ENCODE data around the gene TMA7B. TPM values are rescaled to one million over a fixed set of nuclear protein-coding genes. Genes with fewer than 3 reads are reported as not detected.
"Not testable (repeated sequence)": the region's sequence is repeated elsewhere in the genome, so short reads cannot be mapped to it uniquely, and the experiment has no call there.

Gene TMA7B
- total RNA-seq, 1 donor from 2014 or later, result not detected

- Histone ChIP-seq H3K27ac (no peak overlapping the region), H3K9me3 (ENCODE audit: low read depth) (no peaks in the 10 kb centered on the region), H3K4me3 (no peak overlapping the region), H3K4me1 (peaks cover 22% of the 10 kb centered on the region), H2AFZ (replicated peaks) (no peak overlapping the region), H3F3A (ENCODE audit: low read depth) (peaks cover 9% of the 10 kb centered on the region), H3K79me2 (ENCODE audit: low read depth) (no peaks in the 10 kb centered on the region), H4K20me1 (ENCODE audit: low read depth) (peaks cover 8% of the 10 kb centered on the region), H3K4me2 (no peak overlapping the region), H3K27me3 (peaks cover 21% of the 10 kb centered on the region), H3K36me3 (no peaks in the 10 kb centered on the region), H3K9ac (no peak overlapping the region)
- DNase-seq (ENCODE audit: low spot score), result no peak
- H3K4me1 Mint-ChIP-seq, result peaks cover 33% of the 10 kb centered on the region
- H3K36me3 Mint-ChIP-seq, result no peaks in the 10 kb centered on the region
- peaks cover 3% of the 10 kb centered on the region for H3K27me3 Mint-ChIP-seq (ENCODE audit: insufficient read depth, low read depth)
- no peaks in the 10 kb centered on the region for H3K9me3 Mint-ChIP-seq
- peak overlapping the region; percentile 20 for H3K27ac Mint-ChIP-seq
- TF ChIP-seq CTCF (IDR thresholded peaks at IDR 0.05), result no peak
- TF ChIP-seq EZH2 (IDR thresholded peaks at IDR 0.05), result no peak
- TF ChIP-seq EZH2phosphoT487 (IDR thresholded peaks at IDR 0.05), result no peak
- no peak overlapping the region for H3K4me3 Mint-ChIP-seq
Measured at GRCh38 chr22:39947220-39948216, 12.7 kb upstream of the TMA7B start.

- Histone ChIP-seq H4K20me1 (ENCODE audit: low read depth) (peaks cover 4% of the 10 kb centered on the region), H3K4me3 (no peak overlapping the region), H3K9ac (no peak overlapping the region), H3K4me2 (no peak overlapping the region), H3K27me3 (peaks cover 14% of the 10 kb centered on the region), H3K79me2 (ENCODE audit: low read depth) (no peaks in the 10 kb centered on the region), H3K9me3 (ENCODE audit: low read depth) (no peaks in the 10 kb centered on the region), H3F3A (ENCODE audit: low read depth) (no peaks in the 10 kb centered on the region), H3K4me1 (peaks cover 14% of the 10 kb centered on the region), H2AFZ (replicated peaks) (no peak overlapping the region), H3K27ac (no peak overlapping the region), H3K36me3 (no peaks in the 10 kb centered on the region)
- H3K36me3 Mint-ChIP-seq, result no peaks in the 10 kb centered on the region
- H3K27me3 Mint-ChIP-seq (ENCODE audit: insufficient read depth, low read depth), result peaks cover 8% of the 10 kb centered on the region
- TF ChIP-seq CTCF (IDR thresholded peaks at IDR 0.05), result no peak
- H3K9me3 Mint-ChIP-seq, result no peaks in the 10 kb centered on the region
- no peak overlapping the region for H3K4me3 Mint-ChIP-seq
- H3K4me1 Mint-ChIP-seq, result peaks cover 19% of the 10 kb centered on the region
- DNase-seq (ENCODE audit: low spot score), result no peak
- no peak overlapping the region for H3K27ac Mint-ChIP-seq
Measured at GRCh38 chr22:39949964-39950737, 10.0 kb upstream of the TMA7B start.

GRCh38 chr22:39951603-39952293, 8.4 kb upstream of the TMA7B start:
- not testable (repeated sequence) for H3K27me3 ChIP-seq; DNase-seq (ENCODE audit: low spot score); H3K9me3 ChIP-seq (ENCODE audit: low read depth); H3K4me3 ChIP-seq; H3K36me3 Mint-ChIP-seq; H4K20me1 ChIP-seq (ENCODE audit: low read depth); H3K4me3 Mint-ChIP-seq; H3K79me2 ChIP-seq (ENCODE audit: low read depth); H2AFZ ChIP-seq (replicated peaks); H3K9ac ChIP-seq; H3K4me2 ChIP-seq; H3K36me3 ChIP-seq; H3K27ac ChIP-seq; H3K9me3 Mint-ChIP-seq; H3K4me1 ChIP-seq; H3K27ac Mint-ChIP-seq; H3K27me3 Mint-ChIP-seq (ENCODE audit: insufficient read depth, low read depth); H3F3A ChIP-seq (ENCODE audit: low read depth)
- H3K4me1 Mint-ChIP-seq, result peaks cover 16% of the 10 kb centered on the region
